Frontal cortex (tissue), 4 donors: ENCODE data around the gene EVI2B. TPM values are rescaled to one million over a fixed set of nuclear protein-coding genes. Genes with fewer than 3 reads are reported as not detected.
"Not testable (repeated sequence)": the region's sequence is repeated elsewhere in the genome, so short reads cannot be mapped to it uniquely, and the experiment has no call there.

Source experiments
- DNase-seq, 2 donors: peaks; one replicate each; pipeline ENCODE4 v3.0.0; 2012; ENCODE audit warnings: low spot score in 2 of 2
- FAIRE-seq: peaks from 2 replicates; lab custom pipeline; 2012; peaks lifted over from hg19 to GRCh38; lab: Jason Lieb, UNC
- total RNA-seq: library from RNA; depleted of rRNA; stranded (reverse); fragments of >200 nt; gene quantifications from one replicate; pipeline ENCODE4 v1.2.3, GENCODE V29; 2014
- donor health status: control.
- donor health status: control.
- donor health status: control.

EVI2B gene
- total RNA-seq, 1 donor from 2014 or later, result not detected

- FAIRE-seq (no peak), DNase-seq (no peak)
Measured at GRCh38 chr17:31275116-31275515, 38.7 kb downstream of the EVI2B start.

- FAIRE-seq, result no peak
- no peak for DNase-seq
Measured at GRCh38 chr17:31274252-31274651, 39.6 kb downstream of the EVI2B start.

- DNase-seq, result no peak
- no peak for FAIRE-seq
Measured at GRCh38 chr17:31273516-31273915, 40.3 kb downstream of the EVI2B start.

GRCh38 chr17:31272803-31273202 is 41.1 kb downstream of the EVI2B start:
- DNase-seq, result no peak
- FAIRE-seq, result no peak

GRCh38 chr17:31272236-31272635 is 41.6 kb downstream of the EVI2B start:
- DNase-seq (no peak), FAIRE-seq (no peak)

GRCh38 chr17:31269578-31269983 is 44.3 kb downstream of the EVI2B start:
- DNase-seq, result no peak
- FAIRE-seq, result no peak

GRCh38 chr17:31269036-31269577 is 44.7 kb downstream of the EVI2B start:
- FAIRE-seq (no peak), DNase-seq (no peak)

GRCh38 chr17:31266042-31266441 is 47.8 kb downstream of the EVI2B start:
- no peak for FAIRE-seq
- no peak for DNase-seq

GRCh38 chr17:31262923-31263322 is 50.9 kb downstream of the EVI2B start:
- not testable (repeated sequence) for DNase-seq, FAIRE-seq

- DNase-seq (no peak), FAIRE-seq (no peak)
Measured at GRCh38 chr17:31261601-31262000, 52.3 kb downstream of the EVI2B start.

GRCh38 chr17:31260151-31260550 is 53.7 kb downstream of the EVI2B start:
- DNase-seq, result no peak
- no peak for FAIRE-seq

- FAIRE-seq (no peak), DNase-seq (no peak)
Measured at GRCh38 chr17:31256936-31257335, 56.9 kb downstream of the EVI2B start.

- DNase-seq, result no peak
- no peak for FAIRE-seq
Measured at GRCh38 chr17:31254654-31255053, 59.2 kb downstream of the EVI2B start.

Other genes starting within 250 kb of the EVI2B start
- 96.6 TPM for gene NF1, start 219.1 kb downstream of the EVI2B start, total RNA-seq
- 6.1 TPM for gene OMG, start 16.8 kb downstream of the EVI2B start, total RNA-seq
- gene EVI2A, start 7.6 kb upstream of the EVI2B start, total RNA-seq, result 2.4 TPM
- 48.1 TPM for gene RAB11FIP4, start 77.6 kb upstream of the EVI2B start, total RNA-seq